Neural crest cell (in vitro differentiated cells): Measurements from ENCODE around the gene RACGAP1. TPM values are rescaled to one million over a fixed set of nuclear protein-coding genes. Genes with fewer than 3 reads are reported as not detected.
A peak's percentile ranks its signal among the peaks of the same experiment; 100 is the strongest.

ENCODE experiments used
- DNase-seq: peaks from one replicate; pipeline ENCODE4 v3.0.0; 2021; ENCODE audit warnings: low read depth, mixed read lengths, low spot score
- H3K27ac Mint-ChIP-seq: one replicate; pipeline ENCODE4 v1.8.0; 2021; ENCODE audit warnings: mild to moderate bottlenecking, mixed read lengths; ENCODE audit not compliant: unreplicated experiment
- H3K27me3 Mint-ChIP-seq: 2 replicates; pipeline ENCODE4 v1.8.0; 2021; ENCODE audit warnings: low read depth, mild to moderate bottlenecking, mixed read lengths
- H3K36me3 Mint-ChIP-seq: 2 replicates; pipeline ENCODE4 v1.8.0; 2021; ENCODE audit warnings: low read depth, mild to moderate bottlenecking, mixed read lengths
- H3K4me1 Mint-ChIP-seq: 2 replicates; pipeline ENCODE4 v1.8.0; 2021; ENCODE audit warnings: mixed read lengths
- H3K4me3 Mint-ChIP-seq: one replicate; pipeline ENCODE4 v1.8.0; 2021; ENCODE audit warnings: mild to moderate bottlenecking, mixed read lengths
- H3K9me3 Mint-ChIP-seq: 2 replicates; pipeline ENCODE4 v1.8.0; 2021; ENCODE audit warnings: mixed read lengths
- CTCF ChIP-seq: fragments of 200-600 bp; sonication (generic); conservative IDR thresholded peaks from 2 replicates; pipeline ENCODE4 v1.5.0; 2021; ENCODE audit warnings: antibody characterized with exemption, mild to moderate bottlenecking
- total RNA-seq: library from RNA; stranded (reverse); gene quantifications from 2 replicates; pipeline ENCODE4 v1.2.1, GENCODE V29; 2021

Gene RACGAP1
- total RNA-seq, 1 donor from 2014 or later, result 104 TPM

GRCh38 chr12:50017641-50018040, 7.7 kb downstream of the RACGAP1 start:
- H3K9me3 Mint-ChIP-seq, result no peaks in the 10 kb centered on the region
- H3K4me1 Mint-ChIP-seq, result peaks cover 27% of the 10 kb centered on the region
- no peak for TF ChIP-seq CTCF
- DNase-seq, result no peak
- no peak overlapping the region for H3K27ac Mint-ChIP-seq
- H3K4me3 Mint-ChIP-seq, result no peak overlapping the region
- no peaks in the 10 kb centered on the region for H3K27me3 Mint-ChIP-seq
- H3K36me3 Mint-ChIP-seq, result peaks cover 5% of the 10 kb centered on the region

GRCh38 chr12:50016501-50017475, 8.5 kb downstream of the RACGAP1 start:
- no peaks in the 10 kb centered on the region for H3K27me3 Mint-ChIP-seq
- no peaks in the 10 kb centered on the region for H3K9me3 Mint-ChIP-seq
- H3K4me3 Mint-ChIP-seq, result no peak overlapping the region
- H3K27ac Mint-ChIP-seq, result no peak overlapping the region
- no peak for TF ChIP-seq CTCF
- peaks cover 24% of the 10 kb centered on the region for H3K4me1 Mint-ChIP-seq
- no peak for DNase-seq
- H3K36me3 Mint-ChIP-seq, result peaks cover 5% of the 10 kb centered on the region

- Mint-ChIP-seq H3K9me3 (no peaks in the 10 kb centered on the region), H3K27me3 (no peaks in the 10 kb centered on the region), H3K36me3 (peaks cover 7% of the 10 kb centered on the region), H3K27ac (no peak overlapping the region), H3K4me3 (no peak overlapping the region), H3K4me1 (peaks cover 10% of the 10 kb centered on the region)
- DNase-seq, result no peak
- TF ChIP-seq CTCF, result no peak
Observed at GRCh38 chr12:50014342-50014741, 11.0 kb downstream of the RACGAP1 start.

- H3K36me3 Mint-ChIP-seq, result peaks cover 7% of the 10 kb centered on the region
- H3K4me1 Mint-ChIP-seq, result peaks cover 5% of the 10 kb centered on the region
- no peak for DNase-seq
- no peak overlapping the region for H3K4me3 Mint-ChIP-seq
- TF ChIP-seq CTCF, result no peak
- no peaks in the 10 kb centered on the region for H3K27me3 Mint-ChIP-seq
- H3K27ac Mint-ChIP-seq, result no peak overlapping the region
- H3K9me3 Mint-ChIP-seq, result no peaks in the 10 kb centered on the region
Observed at GRCh38 chr12:50013361-50014147, 11.7 kb downstream of the RACGAP1 start.

GRCh38 chr12:50006754-50007442, 18.4 kb downstream of the RACGAP1 start:
- H3K27me3 Mint-ChIP-seq, result no peaks in the 10 kb centered on the region
- DNase-seq, result no peak
- no peaks in the 10 kb centered on the region for H3K4me1 Mint-ChIP-seq
- H3K9me3 Mint-ChIP-seq, result no peaks in the 10 kb centered on the region
- H3K36me3 Mint-ChIP-seq, result peaks cover 2% of the 10 kb centered on the region
- no peak for TF ChIP-seq CTCF
- no peak overlapping the region for H3K4me3 Mint-ChIP-seq
- H3K27ac Mint-ChIP-seq, result peak overlapping the region; percentile 91
